Smooth muscle cell (in vitro differentiated cells): ENCODE data around the gene TOX3. TPM values are rescaled to one million over a fixed set of nuclear protein-coding genes. Genes with fewer than 3 reads are reported as not detected.

Experiments used
- DNase-seq: peaks from one replicate; lab custom pipeline; 2025; ENCODE audit not compliant: unreplicated experiment; lab: John Stamatoyannopoulos, UW
- H2AFZ ChIP-seq: fragments of 200-600 bp; sonication (generic); 2 replicates; pipeline ENCODE4 v1.6.0; 2016; ENCODE audit warnings: antibody characterized with exemption, low read depth, mild to moderate bottlenecking
- H3F3A ChIP-seq: fragments of 200-600 bp; sonication (generic); 2 replicates; pipeline ENCODE4 v1.6.0; 2017; ENCODE audit warnings: antibody characterized with exemption, low read depth
- H3K27ac ChIP-seq: fragments of 200-600 bp; sonication (generic); 2 replicates; pipeline ENCODE4 v1.5.1; 2016; ENCODE audit warnings: low read depth, mild to moderate bottlenecking
- H3K27me3 ChIP-seq: fragments of 200-600 bp; sonication (generic); 2 replicates; pipeline ENCODE4 v1.6.1; 2016; ENCODE audit warnings: low read depth, mild to moderate bottlenecking
- H3K36me3 ChIP-seq: fragments of 200-600 bp; sonication (generic); 2 replicates; pipeline ENCODE4 v1.5.1; 2016; ENCODE audit warnings: low read depth
- H3K4me1 ChIP-seq: fragments of 200-600 bp; sonication (generic); 2 replicates; pipeline ENCODE4 v1.5.1; 2016; ENCODE audit warnings: low read depth
- H3K4me2 ChIP-seq: fragments of 200-600 bp; sonication (generic); 2 replicates; pipeline ENCODE4 v1.6.0; 2016; ENCODE audit warnings: mild to moderate bottlenecking
- H3K4me3 ChIP-seq: fragments of 200-600 bp; sonication (generic); 2 replicates; pipeline ENCODE4 v1.5.1; 2016; ENCODE audit warnings: mild to moderate bottlenecking
- H3K79me2 ChIP-seq: fragments of 200-600 bp; sonication (generic); 2 replicates; pipeline ENCODE4 v1.6.0; 2016; ENCODE audit warnings: low read depth, mild to moderate bottlenecking
- H3K9ac ChIP-seq: fragments of 200-600 bp; sonication (generic); 2 replicates; pipeline ENCODE4 v1.6.0; 2016; ENCODE audit warnings: low read depth
- H3K9me3 ChIP-seq: fragments of 200-600 bp; sonication (generic); replicated peaks from 2 replicates; pipeline ENCODE4 v1.5.1; 2016; ENCODE audit warnings: low read depth
- H4K20me1 ChIP-seq: fragments of 200-600 bp; sonication (generic); 2 replicates; pipeline ENCODE4 v1.6.0; 2016; ENCODE audit warnings: low read depth
- CTCF ChIP-seq: fragments of 200-600 bp; sonication (generic); IDR thresholded peaks from 2 replicates; pipeline ENCODE4 v1.5.1; 2017; ENCODE audit warnings: borderline replicate concordance, mild to moderate bottlenecking, antibody characterized with exemption; ENCODE audit not compliant: insufficient read depth, poor library complexity, severe bottlenecking
- WGBS: methylation state at CpG from one replicate; pipeline ENCODE4 v1.1.7; 2016; ENCODE audit warnings: low lambda C conversion rate; 5-methylcytosine and 5-hydroxymethylcytosine counted together
- polyA plus RNA-seq: library from polyadenylated mRNA; unstranded; fragments of >200 nt; fragmentation: Nextera tagmentation; extraction: Ambion mirVana; gene quantifications from 2 replicates; pipeline ENCODE4 v1.2.1, GENCODE V29; 2016
- total RNA-seq: library from RNA; depleted of rRNA; stranded (reverse); fragments of >200 nt; gene quantifications from 2 replicates; pipeline ENCODE4 v1.2.3, GENCODE V29; 2014

Gene TOX3
- total and polyA plus RNA-seq, 2 experiments from 2014 or later, result 0.18 to 0.49 TPM

GRCh38 chr16:52591471-52591870 lies 44.5 kb upstream of the TOX3 start:
- no peaks in the 10 kb centered on the region for H3K4me1 ChIP-seq
- H4K20me1 ChIP-seq, result no peaks in the 10 kb centered on the region
- no peak overlapping the region for H3K4me3 ChIP-seq
- H3K4me2 ChIP-seq, result no peak overlapping the region
- H3K27ac ChIP-seq, result no peak overlapping the region
- H3K9me3 ChIP-seq, result no peaks in the 10 kb centered on the region
- TF ChIP-seq CTCF, result no peak
- DNase-seq, result no peak
- H3K27me3 ChIP-seq, result peaks cover 5% of the 10 kb centered on the region
- WGBS, result 70% methylated on average over 5 of the region's 5 CpGs
- no peaks in the 10 kb centered on the region for H3F3A ChIP-seq
- no peaks in the 10 kb centered on the region for H3K36me3 ChIP-seq
- H2AFZ ChIP-seq, result no peak overlapping the region
- H3K9ac ChIP-seq, result no peak overlapping the region
- H3K79me2 ChIP-seq, result no peaks in the 10 kb centered on the region

GRCh38 chr16:52586159-52586558 lies 39.2 kb upstream of the TOX3 start:
- Histone ChIP-seq H3K4me1 (no peaks in the 10 kb centered on the region), H4K20me1 (no peaks in the 10 kb centered on the region), H3K4me3 (no peak overlapping the region), H3K27ac (no peak overlapping the region), H2AFZ (no peak overlapping the region), H3K36me3 (no peaks in the 10 kb centered on the region), H3F3A (no peaks in the 10 kb centered on the region), H3K9me3 (no peaks in the 10 kb centered on the region), H3K79me2 (no peaks in the 10 kb centered on the region), H3K4me2 (no peak overlapping the region), H3K27me3 (no peaks in the 10 kb centered on the region), H3K9ac (no peak overlapping the region)
- no peak for DNase-seq
- WGBS, result 94% methylated on average over 2 of the region's 2 CpGs
- no peak for TF ChIP-seq CTCF

GRCh38 chr16:52584354-52585320 lies 37.7 kb upstream of the TOX3 start:
- H4K20me1 ChIP-seq, result no peaks in the 10 kb centered on the region
- WGBS, result 79% methylated on average over 5 of the region's 5 CpGs
- peaks cover under 1% of the 10 kb centered on the region for H3K27me3 ChIP-seq
- no peaks in the 10 kb centered on the region for H3F3A ChIP-seq
- no peak overlapping the region for H3K4me3 ChIP-seq
- H3K9me3 ChIP-seq, result no peaks in the 10 kb centered on the region
- H3K27ac ChIP-seq, result no peak overlapping the region
- no peaks in the 10 kb centered on the region for H3K79me2 ChIP-seq
- no peak for DNase-seq
- H2AFZ ChIP-seq, result no peak overlapping the region
- no peak overlapping the region for H3K4me2 ChIP-seq
- TF ChIP-seq CTCF, result no peak
- H3K4me1 ChIP-seq, result no peaks in the 10 kb centered on the region
- no peaks in the 10 kb centered on the region for H3K36me3 ChIP-seq
- no peak overlapping the region for H3K9ac ChIP-seq

- no peak overlapping the region for H3K27ac ChIP-seq
- H4K20me1 ChIP-seq, result no peaks in the 10 kb centered on the region
- TF ChIP-seq CTCF, result no peak
- no peak for DNase-seq
- no peak overlapping the region for H3K4me3 ChIP-seq
- no peaks in the 10 kb centered on the region for H3K79me2 ChIP-seq
- no peaks in the 10 kb centered on the region for H3K9me3 ChIP-seq
- peaks cover 12% of the 10 kb centered on the region for H3K4me1 ChIP-seq
- WGBS, result 90% methylated on average over 4 of the region's 4 CpGs
- peaks cover 3% of the 10 kb centered on the region for H3K27me3 ChIP-seq
- no peak overlapping the region for H3K9ac ChIP-seq
- H3K36me3 ChIP-seq, result no peaks in the 10 kb centered on the region
- no peak overlapping the region for H3K4me2 ChIP-seq
- no peaks in the 10 kb centered on the region for H3F3A ChIP-seq
- H2AFZ ChIP-seq, result no peak overlapping the region
These were observed 34.6 kb upstream of the TOX3 start for GRCh38 chr16:52581530-52581929.
